ENCODE results near the gene UVSSA.
A peak's percentile ranks its signal among the peaks of the same experiment; 100 is the strongest.
"Not testable (repeated sequence)": the region's sequence is repeated elsewhere in the genome, so short reads cannot be mapped to it uniquely, and the experiment has no call there.

UVSSA gene

DNA sequence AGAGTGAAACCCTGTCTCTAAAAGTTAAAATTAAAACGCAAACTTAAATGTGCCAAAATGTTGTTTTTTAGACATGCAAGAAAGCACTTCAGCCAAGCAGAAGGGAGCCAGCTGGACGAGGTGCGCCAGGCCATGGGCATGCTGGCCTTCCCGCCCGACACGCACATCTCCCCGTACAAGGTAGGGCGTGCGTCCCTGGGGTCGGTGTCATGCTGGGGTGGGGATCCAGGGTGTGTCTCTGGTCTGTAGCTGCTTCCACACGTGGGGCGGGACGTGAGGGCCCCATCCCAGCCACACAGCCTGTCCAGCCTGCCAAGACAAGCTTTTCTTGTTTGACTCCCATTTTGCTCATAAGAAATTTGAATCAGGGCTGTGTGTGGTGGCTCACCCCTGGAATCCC, 14.3 kb upstream of the UVSSA start:
- no peak for DNase-seq

DNA sequence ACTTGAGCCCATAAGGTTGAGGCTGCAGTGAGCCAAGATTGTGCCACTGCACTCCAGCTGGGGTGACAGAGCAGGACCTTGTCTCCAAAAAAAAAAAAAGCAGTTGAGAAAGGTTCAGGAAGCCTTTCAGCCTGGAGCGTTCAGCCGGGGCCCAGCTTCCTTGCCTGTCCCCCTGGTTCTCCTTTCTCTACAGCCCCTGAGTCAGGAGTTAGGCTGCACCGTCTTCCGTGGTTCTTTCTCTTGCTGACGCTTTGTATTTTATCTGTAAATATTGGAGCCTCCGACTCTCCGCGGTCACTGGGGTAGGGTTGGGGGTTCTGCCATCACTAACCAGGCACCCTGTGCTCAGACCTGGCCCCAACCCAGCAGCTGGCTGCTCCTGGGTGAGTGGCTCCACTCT, 13.8 kb upstream of the UVSSA start:
- DNase-seq, result no peak

- not testable (repeated sequence) for DNase-seq
Observed at GRCh38 chr4:1333851-1334578, 13.0 kb upstream of the UVSSA start.

- no peak for DNase-seq
Observed at GRCh38 chr4:1334579-1334895, 12.5 kb upstream of the UVSSA start.

DNA sequence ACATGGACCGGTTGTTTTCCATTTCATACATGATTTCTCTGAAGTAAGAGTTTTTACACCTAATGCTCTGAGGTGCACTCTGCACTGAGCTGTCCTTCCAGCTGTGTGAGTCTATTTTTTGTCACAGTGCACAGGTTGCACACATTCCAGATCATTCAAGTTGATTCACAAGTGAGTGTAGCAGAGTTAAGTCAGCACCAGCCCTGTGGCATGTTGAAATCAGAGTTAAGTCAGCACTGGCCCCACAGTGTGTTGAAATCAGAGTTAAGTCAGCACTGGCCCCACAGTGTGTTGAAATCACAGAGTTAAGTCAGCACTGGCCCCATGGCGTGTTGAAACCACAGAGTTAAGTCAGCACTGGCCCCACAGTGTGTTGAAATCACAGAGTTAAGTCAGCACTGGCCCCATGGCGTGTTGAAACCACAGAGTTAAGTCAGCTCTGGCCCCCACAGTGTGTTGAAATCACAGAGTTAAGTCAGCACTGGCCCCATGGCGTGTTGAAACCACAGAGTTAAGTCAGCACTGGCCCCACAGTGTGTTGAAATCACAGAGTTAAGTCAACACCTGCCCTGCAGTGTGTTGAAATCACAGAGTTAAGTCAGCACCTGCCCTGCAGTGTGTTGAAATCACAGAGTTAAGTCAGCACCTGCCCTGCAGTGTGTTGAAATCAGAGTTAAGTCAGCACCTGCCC, 11.7 kb upstream of the UVSSA start:
- not testable (repeated sequence) for DNase-seq

DNA sequence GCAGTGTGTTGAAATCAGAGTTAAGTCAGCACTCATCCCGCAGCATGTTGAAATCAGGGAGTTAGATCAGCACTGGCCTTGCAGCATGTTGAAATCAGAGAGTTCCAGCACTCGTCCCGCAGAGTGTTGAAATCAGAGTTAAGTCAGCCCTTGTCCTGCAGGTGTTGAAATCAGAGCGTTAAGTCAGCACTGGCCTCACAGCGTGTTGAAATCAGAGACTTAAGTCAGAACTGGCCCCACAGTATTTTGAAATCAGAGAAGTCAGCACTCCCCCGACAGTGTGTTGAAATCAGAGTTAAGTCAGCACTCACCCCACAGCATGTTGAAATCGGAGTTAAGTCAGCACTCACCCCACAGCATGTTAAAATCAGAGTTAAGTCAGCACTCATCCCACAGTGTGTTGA, 10.9 kb upstream of the UVSSA start:
- peak; percentile 40 for DNase-seq

DNA sequence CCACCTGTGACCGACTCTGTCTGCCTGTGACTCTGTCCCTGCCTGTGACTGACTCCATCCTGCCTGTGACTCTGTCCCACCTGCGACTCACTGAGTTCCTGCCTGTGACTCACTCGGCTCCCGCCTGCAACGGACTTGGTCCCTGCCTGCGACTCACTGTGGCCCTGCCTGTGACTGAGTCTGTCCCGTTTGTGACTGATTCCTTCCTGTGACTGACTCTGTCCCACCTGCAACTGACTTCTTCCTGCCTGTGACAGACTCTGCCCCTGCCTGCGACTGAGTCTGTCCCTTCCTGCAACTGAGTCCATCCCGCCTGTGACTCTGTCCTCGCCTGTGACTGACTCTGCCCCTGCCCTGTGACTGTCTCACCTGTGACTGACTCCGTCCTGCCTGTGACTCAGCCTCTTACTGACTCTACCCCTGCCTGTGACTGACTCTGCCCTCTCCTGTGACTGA, 9.6 kb upstream of the UVSSA start:
- no peak for DNase-seq

GRCh38 chr4:1337951-1338751, 8.9 kb upstream of the UVSSA start:
- DNase-seq, result no peak

DNA sequence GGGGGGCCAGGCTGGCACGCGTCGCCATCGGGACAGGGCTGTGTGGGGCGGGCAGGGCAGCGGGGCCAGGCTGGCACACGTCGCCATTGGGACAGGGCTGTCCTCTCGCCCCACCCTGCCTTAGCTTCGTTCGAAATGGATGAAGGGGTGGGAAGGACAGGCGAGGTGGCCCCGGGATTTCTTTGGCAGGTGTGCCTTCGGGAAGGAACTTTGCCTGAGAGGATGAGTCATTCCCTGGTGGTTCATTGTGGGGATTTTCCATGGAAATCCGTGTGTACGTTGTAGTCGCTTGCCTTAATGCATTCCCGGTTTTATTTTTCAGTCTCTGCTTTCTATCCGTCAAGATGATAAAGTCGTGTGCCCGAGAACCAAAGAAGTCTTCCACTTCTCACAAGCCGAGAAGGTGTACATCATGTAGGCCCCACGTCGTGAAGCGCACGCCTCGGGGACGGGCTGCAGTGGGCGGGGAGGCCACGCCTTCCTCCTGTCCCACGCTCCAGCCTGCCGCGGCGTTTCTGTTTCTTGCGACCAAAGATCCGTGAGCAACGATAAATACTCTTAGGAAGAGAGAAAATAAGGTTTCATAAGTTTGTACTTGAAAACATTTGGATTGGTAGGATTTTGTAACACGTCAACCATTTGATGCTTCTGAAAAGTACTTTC, 8.1 kb upstream of the UVSSA start:
- no peak for DNase-seq

DNA sequence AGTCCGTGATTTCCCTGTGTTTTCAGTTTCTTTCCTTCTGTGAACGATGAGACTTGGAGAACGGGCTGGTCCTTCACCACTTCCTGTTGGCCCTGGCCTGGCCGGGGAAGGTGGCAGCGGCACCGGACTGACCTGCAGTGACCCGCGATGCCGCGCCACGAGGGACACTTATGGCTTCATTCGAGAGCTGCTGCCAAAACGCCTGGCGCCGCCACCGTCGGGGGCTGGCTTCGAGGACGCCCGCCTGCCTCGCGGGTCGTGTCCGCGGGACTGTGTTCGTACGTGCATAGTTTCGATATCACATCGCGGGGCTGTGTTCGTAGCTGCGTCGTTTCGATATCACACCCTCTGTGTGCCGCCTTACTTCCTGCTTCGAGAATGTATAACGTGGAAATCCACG, 7.5 kb upstream of the UVSSA start:
- DNase-seq, result no peak

- DNase-seq, result no peak
Observed at GRCh38 chr4:1340181-1340747, 6.7 kb upstream of the UVSSA start.

- DNase-seq, result no peak
Observed at GRCh38 chr4:1340861-1341260, 6.1 kb upstream of the UVSSA start.

- no peak for DNase-seq
Observed at GRCh38 chr4:1342003-1342402, 5.0 kb upstream of the UVSSA start.

DNA sequence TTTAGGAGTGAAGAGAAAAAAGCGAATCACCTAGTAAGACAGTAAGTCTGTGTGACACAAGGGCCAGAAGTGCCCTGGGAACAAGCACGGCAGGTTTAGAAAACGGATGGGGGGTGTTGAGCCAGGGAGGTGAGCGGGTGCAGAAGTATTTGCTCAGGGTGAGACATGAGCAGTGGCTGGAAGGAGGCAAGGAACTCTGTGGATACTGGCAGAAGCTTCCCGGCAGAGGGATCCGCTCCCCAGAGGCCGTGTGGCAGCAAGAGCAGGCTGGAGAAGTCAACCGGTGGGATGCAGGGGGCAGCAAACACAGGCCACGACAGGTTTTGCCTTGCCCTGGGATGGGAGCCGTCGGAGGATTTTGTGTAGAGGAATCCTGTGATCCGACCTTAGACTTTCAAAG, 2.3 kb upstream of the UVSSA start:
- DNase-seq, result no peak

DNA sequence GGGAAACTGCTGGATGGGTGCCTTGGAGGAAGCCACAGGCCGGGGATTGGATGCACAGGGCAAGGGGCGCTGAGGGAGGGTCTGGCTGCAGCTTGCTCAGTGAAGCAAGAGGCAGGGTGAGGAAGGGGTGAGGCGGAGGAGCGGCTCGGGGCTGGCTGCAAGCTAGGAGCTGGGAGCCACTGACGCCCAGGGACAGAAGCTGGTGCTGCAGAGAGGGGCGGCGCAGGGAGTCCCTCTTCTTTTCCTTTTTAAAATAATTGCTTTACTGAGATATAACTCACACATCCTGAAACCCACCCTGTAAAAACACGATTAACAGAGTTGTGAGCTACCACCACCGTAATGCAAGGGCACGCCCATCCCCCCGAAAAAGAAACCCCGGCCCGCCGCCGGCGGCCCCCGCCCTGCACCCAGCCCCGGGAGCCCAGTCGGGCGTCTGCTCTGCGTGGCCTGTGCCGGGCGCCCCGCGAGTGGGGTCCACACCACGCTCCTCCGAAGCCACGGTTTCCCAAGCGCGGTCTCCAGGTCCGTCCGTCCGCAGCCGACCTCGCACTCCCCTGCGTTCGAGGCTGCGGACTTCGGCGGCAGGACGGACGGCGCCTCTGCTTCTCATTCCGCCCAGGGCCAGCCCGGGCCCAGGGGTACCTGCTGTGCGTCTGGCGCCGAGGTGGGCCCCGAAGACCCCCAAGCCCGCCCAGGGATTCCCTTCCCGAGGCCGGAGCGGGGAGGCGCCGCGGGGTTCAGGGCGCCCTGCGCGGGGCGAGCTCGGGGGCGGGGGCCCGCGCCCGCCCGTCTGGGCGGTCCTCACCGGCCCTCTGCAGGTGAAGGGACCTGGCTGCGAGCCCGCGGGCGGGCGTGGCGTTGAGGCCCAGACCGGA, 866 bp upstream of the UVSSA start:
- DNase-seq, result peak; percentile 87

DNA sequence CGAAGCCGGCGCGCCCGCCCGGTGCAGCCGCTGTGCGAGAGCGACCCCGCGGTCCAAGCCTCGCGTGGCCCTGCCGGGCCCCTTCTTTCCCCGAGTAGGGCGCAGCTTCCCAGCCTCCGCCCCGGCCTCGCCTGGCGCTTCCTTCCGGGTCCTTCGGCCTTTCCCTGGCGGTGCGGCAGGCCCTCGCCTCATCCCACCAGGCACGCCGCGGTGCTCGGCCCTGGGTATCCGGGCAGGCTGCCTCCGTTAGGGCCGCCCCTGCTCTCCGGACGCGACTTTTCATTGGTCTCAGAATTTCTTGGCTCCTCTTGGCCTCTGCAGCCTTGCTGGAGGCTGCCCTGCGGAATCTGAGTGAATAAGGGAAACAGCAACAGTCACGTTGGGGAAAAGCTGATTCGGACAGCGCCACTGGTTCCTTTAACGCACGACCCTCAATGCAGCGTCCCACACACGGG, 429 bp downstream of the UVSSA start:
- DNase-seq, result peak; percentile 90

DNA sequence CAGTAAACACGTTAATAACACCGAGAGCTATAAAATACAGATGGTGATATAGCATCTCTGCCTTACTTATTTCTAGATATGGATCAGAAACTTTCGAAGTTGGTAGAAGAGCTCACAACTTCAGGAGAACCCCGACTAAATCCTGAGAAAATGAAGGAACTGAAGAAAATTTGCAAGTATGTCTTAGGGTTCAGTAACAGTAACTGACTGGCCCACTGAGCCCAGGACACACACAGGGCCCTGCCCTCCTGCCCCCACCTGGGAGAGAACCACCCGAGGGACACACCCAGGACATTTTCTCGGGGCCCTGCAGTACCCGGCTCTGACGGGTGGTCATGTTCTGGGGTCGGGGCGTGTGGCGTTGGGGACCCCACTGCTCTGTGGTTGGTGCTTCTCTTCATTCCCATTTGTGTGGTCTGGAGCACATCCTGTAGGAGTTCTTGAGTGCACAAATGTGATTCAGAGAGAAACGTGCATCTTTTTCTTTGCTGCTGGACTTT, 1.1 kb downstream of the UVSSA start:
- peak; percentile 17 for DNase-seq

DNA sequence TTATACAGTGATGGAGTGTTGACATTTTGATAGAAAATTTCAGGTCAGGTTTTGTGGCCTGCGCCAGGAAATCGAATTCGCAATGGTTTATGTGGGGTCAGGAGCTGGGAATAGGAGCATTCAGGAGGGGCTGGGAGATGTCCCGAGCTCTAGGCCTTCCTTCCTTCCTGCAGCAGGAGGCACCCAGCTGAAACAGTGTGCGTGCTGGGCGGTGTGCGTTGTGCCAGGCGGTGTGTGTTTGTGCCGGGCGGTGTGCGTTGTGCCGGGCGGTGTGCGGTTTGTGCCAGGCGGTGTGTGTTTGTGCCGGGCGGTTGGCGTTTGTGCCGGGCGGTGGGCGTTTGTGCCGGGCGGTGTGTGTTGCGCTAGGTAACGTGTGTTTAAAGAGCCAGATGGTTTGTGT, 1.7 kb downstream of the UVSSA start:
- no peak for DNase-seq

DNA sequence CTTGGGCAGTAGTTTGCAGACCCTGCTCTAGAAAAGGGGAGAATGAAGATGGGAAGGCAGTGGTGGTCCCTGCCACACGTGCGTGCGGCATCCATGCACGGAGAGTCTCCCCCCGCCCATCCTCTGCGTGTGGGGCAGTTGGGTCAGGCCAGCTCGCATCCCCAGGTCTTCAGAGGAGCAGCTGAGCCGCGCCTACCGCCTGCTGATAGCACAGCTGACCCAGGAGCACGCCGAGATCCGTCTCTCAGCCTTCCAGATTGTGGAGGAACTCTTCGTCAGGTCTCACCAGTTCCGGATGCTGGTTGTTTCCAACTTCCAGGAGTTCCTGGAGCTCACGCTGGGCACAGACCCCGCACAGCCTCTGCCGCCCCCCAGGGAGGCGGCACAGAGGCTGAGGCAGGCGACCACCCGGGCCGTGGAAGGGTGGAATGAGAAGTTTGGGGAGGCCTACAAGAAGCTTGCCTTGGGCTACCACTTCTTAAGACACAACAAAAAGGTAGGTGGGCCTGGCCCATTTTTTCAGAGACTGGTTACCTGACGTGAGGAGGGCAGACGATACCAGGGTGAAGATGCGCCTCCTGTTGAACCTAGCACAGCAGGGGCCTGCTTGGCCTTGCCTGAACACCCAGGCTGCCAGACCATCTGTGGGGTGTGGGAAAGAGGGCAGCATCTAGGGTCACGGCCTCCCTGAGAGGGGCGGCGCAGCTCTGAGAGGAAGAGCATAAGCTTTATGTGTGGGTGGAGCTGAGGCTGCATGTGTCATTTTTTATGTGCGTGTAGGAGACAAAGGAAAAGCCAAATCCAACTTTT, 2.6 kb downstream of the UVSSA start:
- DNase-seq, result no peak

DNA sequence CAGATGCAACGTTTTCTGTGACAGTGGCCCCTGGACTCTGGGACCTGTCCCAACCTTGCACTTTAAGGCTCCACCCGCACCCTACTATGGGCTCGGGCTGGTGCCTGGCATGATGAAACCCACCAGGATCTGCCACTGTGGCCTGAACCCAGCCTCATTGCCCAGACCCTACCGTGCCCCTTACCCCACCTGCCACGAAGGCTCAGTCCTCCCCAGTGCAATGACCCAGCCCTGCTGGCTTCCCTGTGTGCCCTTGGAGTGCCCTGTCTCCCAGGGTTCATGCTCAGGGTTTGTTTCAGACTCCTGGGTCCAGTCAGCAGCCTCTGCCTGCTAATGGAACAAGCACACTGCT, 3.1 kb downstream of the UVSSA start:
- DNase-seq, result no peak

Measured in hematopoietic multipotent progenitor cell treated with erythropoietin and hydrocortisone succinate and interleukin-3 and kit ligand, for 4 days (in vitro differentiated cells).